Neuronal stem cell (in vitro differentiated cells): ENCODE data around the gene KLHL8.
A peak's percentile ranks its signal among the peaks of the same experiment; 100 is the strongest.

Experiments
- DNase-seq: peaks from one replicate; pipeline ENCODE4 v3.0.0-alpha.2; 2013; ENCODE audit warnings: low spot score
- H2AFZ ChIP-seq: one replicate; pipeline ENCODE4 v1.6.1; 2013; ENCODE audit warnings: mild to moderate bottlenecking, low read length, inconsistent platforms
- H2AK5ac ChIP-seq: 2 replicates; pipeline ENCODE4 v1.6.1; 2013; ENCODE audit warnings: low read depth, mild to moderate bottlenecking, inconsistent platforms, low read length, moderate library complexity, mixed read lengths
- H2BK120ac ChIP-seq: 2 replicates; pipeline ENCODE4 v1.6.1; 2013; ENCODE audit warnings: low read depth, mild to moderate bottlenecking, inconsistent platforms, low read length, moderate library complexity, mixed read lengths
- H2BK12ac ChIP-seq: one replicate; pipeline ENCODE4 v1.6.1; 2013; ENCODE audit warnings: low read length, inconsistent platforms
- H2BK15ac ChIP-seq: 2 replicates; pipeline ENCODE4 v1.6.1; 2013; ENCODE audit warnings: mild to moderate bottlenecking, low read length, inconsistent platforms, mixed read lengths
- H2BK5ac ChIP-seq: one replicate; pipeline ENCODE4 v1.6.1; 2013; ENCODE audit warnings: inconsistent platforms, mild to moderate bottlenecking, low read length, moderate library complexity
- H3K14ac ChIP-seq: one replicate; pipeline ENCODE4 v1.6.1; 2013; ENCODE audit warnings: low read length, inconsistent platforms
- H3K18ac ChIP-seq: 2 replicates; pipeline ENCODE4 v1.6.1; 2013; ENCODE audit warnings: low read length, inconsistent platforms
- H3K23ac ChIP-seq: 2 replicates; pipeline ENCODE4 v1.6.1; 2013; ENCODE audit warnings: low read depth, mild to moderate bottlenecking, mixed read lengths, low read length, inconsistent platforms; ENCODE audit not compliant: poor library complexity
- H3K27ac ChIP-seq: replicated peaks from 3 replicates; pipeline ENCODE4 v1.5.1; 2013; ENCODE audit warnings: low read length, inconsistent platforms
- H3K27me3 ChIP-seq, 3 experiments: 2 replicates each; pipeline ENCODE4 v1.6.1; 2013; ENCODE audit warnings: low read length in 3 of 3, mild to moderate bottlenecking in 2 of 3, inconsistent platforms in 1 of 3, low read depth in 1 of 3, mixed read lengths in 1 of 3, moderate library complexity in 1 of 3; ENCODE audit not compliant: control insufficient read depth in 3 of 3, insufficient read depth in 3 of 3
- H3K36me3 ChIP-seq, 2 donors: replicated peaks in 1 of 2; 2 replicates each; pipeline ENCODE4 v1.6.1; 2013; ENCODE audit warnings: low read length in 2 of 2; ENCODE audit not compliant: control insufficient read depth in 2 of 2, insufficient read depth in 2 of 2
- H3K4ac ChIP-seq: 2 replicates; pipeline ENCODE4 v1.6.1; 2013; ENCODE audit warnings: inconsistent platforms, mild to moderate bottlenecking, low read length, moderate library complexity
- H3K4me1 ChIP-seq, 2 donors: 1 replicate in 1 of 2; 2 replicates in 1 of 2; pipeline ENCODE4 v1.6.1; 2013; ENCODE audit warnings: low read length in 2 of 2, low read depth in 1 of 2; ENCODE audit not compliant: control insufficient read depth in 2 of 2, insufficient read depth in 1 of 2
- H3K4me2 ChIP-seq: one replicate; pipeline ENCODE4 v1.6.1; 2013; ENCODE audit warnings: mild to moderate bottlenecking, low read length, inconsistent platforms; ENCODE audit not compliant: insufficient read depth, poor library complexity, severe bottlenecking
- H3K4me3 ChIP-seq, 2 donors: 2 replicates each; pipeline ENCODE4 v1.5.1; 2013; ENCODE audit warnings: low read length in 2 of 2, mild to moderate bottlenecking in 2 of 2, inconsistent platforms in 1 of 2, moderate library complexity in 1 of 2
- H3K79me1 ChIP-seq: one replicate; pipeline ENCODE4 v1.6.1; 2013; ENCODE audit warnings: low read depth, mild to moderate bottlenecking, inconsistent platforms, low read length, moderate library complexity
- H3K9ac ChIP-seq: one replicate; pipeline ENCODE4 v1.6.1; 2013; ENCODE audit warnings: mild to moderate bottlenecking, low read depth, low read length, inconsistent platforms; ENCODE audit not compliant: poor library complexity
- H3K9me3 ChIP-seq, 2 donors: replicated peaks in 1 of 2; 2 replicates each; pipeline versions ENCODE3 to v1.6.1; 2013; ENCODE audit warnings: low read length in 2 of 2, mild to moderate bottlenecking in 2 of 2, inconsistent platforms in 1 of 2, low read depth in 1 of 2, mixed read lengths in 1 of 2, moderate library complexity in 1 of 2; ENCODE audit not compliant: control insufficient read depth in 2 of 2, insufficient read depth in 1 of 2
- H4K8ac ChIP-seq: one replicate; pipeline ENCODE4 v1.6.1; 2013; ENCODE audit warnings: low read depth, mild to moderate bottlenecking, inconsistent platforms, low read length, moderate library complexity
- H4K91ac ChIP-seq: one replicate; pipeline ENCODE4 v1.6.1; 2013; ENCODE audit warnings: low read length, low read depth, mild to moderate bottlenecking, inconsistent platforms; ENCODE audit not compliant: poor library complexity
- WGBS, 2 donors: extraction: QIAGEN DNeasy Blood & Tissue Kit; methylation state at CpG; one replicate each; pipeline ENCODE4 v1.1.7; 2013; ENCODE audit warnings: missing lambda C conversion rate in 2 of 2, mixed read lengths in 1 of 2; ENCODE audit not compliant: insufficient read length in 2 of 2, insufficient replicate concordance in 1 of 2; ENCODE audit errors: extremely low coverage in 2 of 2; 5-methylcytosine and 5-hydroxymethylcytosine counted together

KLHL8 gene

DNA sequence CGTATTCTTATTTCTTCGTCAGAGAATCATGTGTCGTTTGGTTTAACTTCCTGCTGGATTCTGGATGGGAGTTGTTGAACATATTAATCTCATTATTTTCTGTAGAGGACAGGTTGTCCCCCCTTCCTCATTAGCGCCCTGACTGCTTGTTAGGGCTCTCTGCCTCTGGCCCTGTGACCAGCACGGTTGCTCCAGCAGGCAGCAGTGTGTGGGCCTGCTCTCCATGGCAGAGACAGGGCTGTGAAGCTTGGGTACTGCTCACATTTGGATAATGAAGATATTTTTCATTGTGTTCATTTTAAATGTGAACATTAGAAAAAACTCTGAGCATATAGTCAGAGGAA is 102.7 kb downstream of the KLHL8 start:
- H2AFZ ChIP-seq = no peak overlapping the region
- H3K18ac ChIP-seq = no peak overlapping the region
- DNase-seq = no peak
- no peak overlapping the region for H3K9ac ChIP-seq
- H3K4me1 ChIP-seq = peaks cover 3 to 20% of the 10 kb centered on the region in 2 donors
- H4K91ac ChIP-seq = no peak overlapping the region
- no peak overlapping the region for H3K23ac ChIP-seq
- no peaks in the 10 kb centered on the region for H3K79me1 ChIP-seq
- no peak overlapping the region for H2BK15ac ChIP-seq
- no peak overlapping the region for H3K14ac ChIP-seq
- H4K8ac ChIP-seq = no peak overlapping the region
- no CpG with 5 or more reads among the region's 5 CpGs for WGBS, 2 donors
- H3K4me3 ChIP-seq = no peak overlapping the region
- H3K9me3 ChIP-seq = no peaks in the 10 kb centered on the region
- H3K36me3 ChIP-seq = peaks cover 13 to 74% of the 10 kb centered on the region in 2 donors
- H3K4me2 ChIP-seq = no peak overlapping the region
- no peak overlapping the region for H2AK5ac ChIP-seq
- no peak overlapping the region for H2BK120ac ChIP-seq
- no peak overlapping the region for H3K27ac ChIP-seq
- H2BK5ac ChIP-seq = no peak overlapping the region
- no peaks in the 10 kb centered on the region for H3K27me3 ChIP-seq
- no peak overlapping the region for H2BK12ac ChIP-seq
- no peak overlapping the region for H3K4ac ChIP-seq

DNA sequence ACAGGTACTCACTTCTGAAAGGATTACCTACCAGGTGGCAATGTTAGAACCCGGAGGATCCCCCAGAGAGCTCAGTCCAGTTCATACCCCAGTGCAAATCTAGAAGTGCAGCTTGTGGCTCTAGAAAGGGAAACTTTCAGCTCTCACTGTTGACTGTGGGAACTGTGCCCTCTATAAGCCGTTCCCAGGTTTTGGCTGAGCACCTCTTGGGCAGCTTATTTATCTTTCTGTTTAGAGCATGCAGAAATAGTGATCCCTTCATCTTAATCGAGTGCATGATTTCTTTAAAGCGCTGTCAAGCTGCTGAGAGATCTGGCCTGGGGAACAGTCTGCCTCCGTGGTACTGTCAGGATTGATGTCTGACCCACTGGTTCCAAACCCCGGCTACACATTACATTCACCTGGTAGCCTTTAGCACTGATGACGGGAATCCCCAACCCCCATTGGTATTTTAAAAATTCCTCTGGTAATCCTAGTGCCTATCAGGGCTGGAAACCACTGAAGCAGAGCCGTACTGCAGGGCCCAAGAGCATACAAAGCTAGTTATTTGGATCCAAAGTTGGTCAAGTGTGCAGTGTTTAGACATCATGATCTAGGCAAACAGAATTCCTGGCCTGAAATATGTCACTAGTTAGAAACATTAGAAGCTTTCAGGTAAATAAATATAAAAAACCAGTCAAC is 103.2 kb downstream of the KLHL8 start:
- no peak overlapping the region for H4K8ac ChIP-seq
- H2BK15ac ChIP-seq = no peak overlapping the region
- peaks cover 13 to 75% of the 10 kb centered on the region in 2 donors for H3K36me3 ChIP-seq
- H3K9ac ChIP-seq = no peak overlapping the region
- H4K91ac ChIP-seq = no peak overlapping the region
- H2BK12ac ChIP-seq = no peak overlapping the region
- no peak overlapping the region for H2AK5ac ChIP-seq
- H2AFZ ChIP-seq = no peak overlapping the region
- H3K27me3 ChIP-seq = no peaks in the 10 kb centered on the region
- no peak overlapping the region for H3K27ac ChIP-seq
- H3K9me3 ChIP-seq = no peaks in the 10 kb centered on the region
- no peak overlapping the region for H3K4me2 ChIP-seq
- no peak overlapping the region for H2BK120ac ChIP-seq
- WGBS, 2 donors = no CpG with 5 or more reads among the region's 8 CpGs
- no peak for DNase-seq
- peaks cover 3 to 20% of the 10 kb centered on the region in 2 donors for H3K4me1 ChIP-seq
- H3K4me3 ChIP-seq = no peak overlapping the region
- H3K14ac ChIP-seq = no peak overlapping the region
- H3K18ac ChIP-seq = no peak overlapping the region
- no peaks in the 10 kb centered on the region for H3K79me1 ChIP-seq
- H3K23ac ChIP-seq = no peak overlapping the region
- H3K4ac ChIP-seq = no peak overlapping the region
- no peak overlapping the region for H2BK5ac ChIP-seq

DNA sequence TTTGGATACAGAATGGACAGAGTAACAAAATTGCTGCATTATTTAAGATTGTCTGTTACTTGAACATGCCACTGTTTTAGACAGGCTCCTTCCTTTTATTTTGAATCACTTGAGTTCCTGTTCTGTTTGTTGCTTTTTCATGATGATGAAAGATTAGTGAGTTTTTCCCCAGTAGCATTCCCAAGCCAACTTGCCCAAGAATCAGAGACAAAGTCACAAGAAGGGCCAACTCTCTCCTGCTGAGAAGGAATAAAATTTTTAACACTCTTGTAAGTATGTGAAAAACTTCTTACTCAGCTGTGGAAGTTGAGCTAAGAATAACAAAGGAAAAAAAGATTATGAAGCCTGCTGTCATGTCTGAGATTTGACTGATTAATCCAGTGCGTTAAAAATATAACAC is 104.2 kb downstream of the KLHL8 start:
- H2BK15ac ChIP-seq = no peak overlapping the region
- H4K8ac ChIP-seq = no peak overlapping the region
- no peak overlapping the region for H3K14ac ChIP-seq
- peaks cover 13 to 83% of the 10 kb centered on the region in 2 donors for H3K36me3 ChIP-seq
- H3K4me2 ChIP-seq = no peak overlapping the region
- H3K27ac ChIP-seq = no peak overlapping the region
- no peaks in the 10 kb centered on the region for H3K79me1 ChIP-seq
- peaks cover 3 to 18% of the 10 kb centered on the region in 2 donors for H3K4me1 ChIP-seq
- H3K4me3 ChIP-seq = no peak overlapping the region
- no peak overlapping the region for H2BK5ac ChIP-seq
- no peak overlapping the region for H3K18ac ChIP-seq
- WGBS, 2 donors = no CpG with 5 or more reads among the region's 1 CpG
- no peak overlapping the region for H3K4ac ChIP-seq
- no peak overlapping the region for H3K9ac ChIP-seq
- no peaks in the 10 kb centered on the region for H3K9me3 ChIP-seq
- H2BK120ac ChIP-seq = no peak overlapping the region
- no peak overlapping the region for H3K23ac ChIP-seq
- H4K91ac ChIP-seq = no peak overlapping the region
- no peak for DNase-seq
- no peak overlapping the region for H2BK12ac ChIP-seq
- no peak overlapping the region for H2AFZ ChIP-seq
- no peaks in the 10 kb centered on the region for H3K27me3 ChIP-seq
- no peak overlapping the region for H2AK5ac ChIP-seq

- Histone ChIP-seq H2BK15ac (no peak overlapping the region), H3K9me3 (no peaks in the 10 kb centered on the region), H3K79me1 (no peaks in the 10 kb centered on the region), H3K4ac (no peak overlapping the region), H3K4me2 (no peak overlapping the region), H3K36me3 (peaks cover 13 to 79% of the 10 kb centered on the region in 2 donors), H3K14ac (no peak overlapping the region), H4K8ac (no peak overlapping the region), H3K4me1 (peaks cover 0 to 10% of the 10 kb centered on the region in 2 donors), H2BK5ac (peak overlapping the region; percentile 27), H3K23ac (no peak overlapping the region), H3K27ac (no peak overlapping the region), H2AK5ac (no peak overlapping the region), H3K4me3 (no peak overlapping the region), H2BK12ac (no peak overlapping the region), H2AFZ (no peak overlapping the region), H3K9ac (no peak overlapping the region), H2BK120ac (no peak overlapping the region), H4K91ac (no peak overlapping the region), H3K27me3 (no peaks in the 10 kb centered on the region), H3K18ac (no peak overlapping the region)
- no peak for DNase-seq
- no CpG with 5 or more reads among the region's 24 CpGs for WGBS, 2 donors
Observed at GRCh38 chr4:87114245-87115062, 106.0 kb downstream of the KLHL8 start.
